ENCODE data around the gene UBE2E3.

Gene UBE2E3

GRCh38 chr2:180955101-180955500 is 25.3 kb upstream of the UBE2E3 start:
- no peaks in the 10 kb centered on the region for H3K36me3 ChIP-seq (ENCODE audit: insufficient read depth, low read length)

GRCh38 chr2:180959787-180960186 is 20.6 kb upstream of the UBE2E3 start:
- Histone ChIP-seq H3K4me2 (ENCODE audit: low read length) (no peak overlapping the region), H3K9me3 (ENCODE audit: low read length) (no peaks in the 10 kb centered on the region), H3K27me3 (ENCODE audit: insufficient read depth, low read length) (no peaks in the 10 kb centered on the region), H3K4me3 (ENCODE audit: low read depth, low read length, poor library complexity, severe bottlenecking) (no peak overlapping the region), H3K4me1 (ENCODE audit: insufficient read depth, low read length, severe bottlenecking) (no peaks in the 10 kb centered on the region), H3F3A (ENCODE audit: insufficient read depth, low read length) (no peaks in the 10 kb centered on the region), H3K36me3 (ENCODE audit: insufficient read depth, low read length) (no peaks in the 10 kb centered on the region), H3K9me2 (ENCODE audit: low read depth, low read length) (no peaks in the 10 kb centered on the region), H3K27ac (ENCODE audit: low read depth, low read length, poor library complexity, severe bottlenecking) (no peak overlapping the region), H2AFZ (ENCODE audit: low read length) (no peak overlapping the region), H3K79me2 (ENCODE audit: insufficient read depth, low read length) (no peaks in the 10 kb centered on the region), H3K9ac (ENCODE audit: low read length) (no peak overlapping the region), H4K20me1 (ENCODE audit: insufficient read depth, low read length) (no peaks in the 10 kb centered on the region)
- TF ChIP-seq EZH2 (IDR thresholded peaks at IDR 0.05; ENCODE audit: borderline replicate concordance, low read length): no peak
- TF ChIP-seq, protein P1, sequence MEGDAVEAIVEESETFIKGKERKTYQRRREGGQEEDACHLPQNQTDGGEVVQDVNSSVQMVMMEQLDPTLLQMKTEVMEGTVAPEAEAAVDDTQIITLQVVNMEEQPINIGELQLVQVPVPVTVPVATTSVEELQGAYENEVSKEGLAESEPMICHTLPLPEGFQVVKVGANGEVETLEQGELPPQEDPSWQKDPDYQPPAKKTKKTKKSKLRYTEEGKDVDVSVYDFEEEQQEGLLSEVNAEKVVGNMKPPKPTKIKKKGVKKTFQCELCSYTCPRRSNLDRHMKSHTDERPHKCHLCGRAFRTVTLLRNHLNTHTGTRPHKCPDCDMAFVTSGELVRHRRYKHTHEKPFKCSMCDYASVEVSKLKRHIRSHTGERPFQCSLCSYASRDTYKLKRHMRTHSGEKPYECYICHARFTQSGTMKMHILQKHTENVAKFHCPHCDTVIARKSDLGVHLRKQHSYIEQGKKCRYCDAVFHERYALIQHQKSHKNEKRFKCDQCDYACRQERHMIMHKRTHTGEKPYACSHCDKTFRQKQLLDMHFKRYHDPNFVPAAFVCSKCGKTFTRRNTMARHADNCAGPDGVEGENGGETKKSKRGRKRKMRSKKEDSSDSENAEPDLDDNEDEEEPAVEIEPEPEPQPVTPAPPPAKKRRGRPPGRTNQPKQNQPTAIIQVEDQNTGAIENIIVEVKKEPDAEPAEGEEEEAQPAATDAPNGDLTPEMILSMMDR (IDR thresholded peaks at IDR 0.05; ENCODE audit: low read length): no peak

More at GRCh38 chr2:180955101-180955500, 25.3 kb upstream of the UBE2E3 start:
- Histone ChIP-seq H4K20me1 (ENCODE audit: insufficient read depth, low read length) (no peaks in the 10 kb centered on the region), H3K79me2 (ENCODE audit: insufficient read depth, low read length) (no peaks in the 10 kb centered on the region), H3F3A (ENCODE audit: insufficient read depth, low read length) (no peaks in the 10 kb centered on the region), H3K27me3 (ENCODE audit: insufficient read depth, low read length) (no peaks in the 10 kb centered on the region), H3K4me1 (ENCODE audit: insufficient read depth, low read length, severe bottlenecking) (no peaks in the 10 kb centered on the region), H3K9me3 (ENCODE audit: low read length) (no peaks in the 10 kb centered on the region), H2AFZ (ENCODE audit: low read length) (no peak overlapping the region), H3K9ac (ENCODE audit: low read length) (no peak overlapping the region), H3K27ac (ENCODE audit: low read depth, low read length, poor library complexity, severe bottlenecking) (no peak overlapping the region), H3K9me2 (ENCODE audit: low read depth, low read length) (no peaks in the 10 kb centered on the region), H3K4me3 (ENCODE audit: low read depth, low read length, poor library complexity, severe bottlenecking) (no peak overlapping the region), H3K4me2 (ENCODE audit: low read length) (no peak overlapping the region)
- TF ChIP-seq, protein P1 (IDR thresholded peaks at IDR 0.05; ENCODE audit: low read length): no peak
- no peak for TF ChIP-seq EZH2 (IDR thresholded peaks at IDR 0.05; ENCODE audit: borderline replicate concordance, low read length)

GRCh38 chr2:180960982-180961381 is 19.4 kb upstream of the UBE2E3 start:
- H3K4me2 ChIP-seq (ENCODE audit: low read length): no peak overlapping the region
- no peaks in the 10 kb centered on the region for H3K36me3 ChIP-seq (ENCODE audit: insufficient read depth, low read length)
- no peaks in the 10 kb centered on the region for H3K79me2 ChIP-seq (ENCODE audit: insufficient read depth, low read length)
- no peaks in the 10 kb centered on the region for H3K4me1 ChIP-seq (ENCODE audit: insufficient read depth, low read length, severe bottlenecking)
- H3K27me3 ChIP-seq (ENCODE audit: insufficient read depth, low read length): no peaks in the 10 kb centered on the region
- H3K4me3 ChIP-seq (ENCODE audit: low read depth, low read length, poor library complexity, severe bottlenecking): no peak overlapping the region
- H2AFZ ChIP-seq (ENCODE audit: low read length): no peak overlapping the region
- no peaks in the 10 kb centered on the region for H3F3A ChIP-seq (ENCODE audit: insufficient read depth, low read length)
- H3K9me2 ChIP-seq (ENCODE audit: low read depth, low read length): no peaks in the 10 kb centered on the region
- H3K9ac ChIP-seq (ENCODE audit: low read length): no peak overlapping the region
- no peak overlapping the region for H3K27ac ChIP-seq (ENCODE audit: low read depth, low read length, poor library complexity, severe bottlenecking)
- no peaks in the 10 kb centered on the region for H4K20me1 ChIP-seq (ENCODE audit: insufficient read depth, low read length)
- TF ChIP-seq, protein P1 (IDR thresholded peaks at IDR 0.05; ENCODE audit: low read length): no peak
- no peaks in the 10 kb centered on the region for H3K9me3 ChIP-seq (ENCODE audit: low read length)
